GM19193 (cell line): ENCODE data around the gene ARNT2.

Experiments used
- POLR2A ChIP-seq: IDR thresholded peaks from 4 replicates; pipeline ENCODE4 v1.6.1; 2011; ENCODE audit not compliant: insufficient read depth, insufficient read length; ENCODE audit errors: extremely low read depth

Gene ARNT2

GRCh38 chr15:80612118-80612823 lies 208.1 kb downstream of the ARNT2 start:
- TF ChIP-seq POLR2A = no peak

- TF ChIP-seq POLR2A = no peak
These were observed 209.7 kb downstream of the ARNT2 start for GRCh38 chr15:80613762-80614365.

- no peak for TF ChIP-seq POLR2A
These were observed 210.7 kb downstream of the ARNT2 start for GRCh38 chr15:80614711-80615360.

GRCh38 chr15:80615361-80615736 lies 211.2 kb downstream of the ARNT2 start:
- no peak for TF ChIP-seq POLR2A

- TF ChIP-seq POLR2A = no peak
These were observed 211.7 kb downstream of the ARNT2 start for GRCh38 chr15:80615783-80616391.

- no peak for TF ChIP-seq POLR2A
These were observed 214.7 kb downstream of the ARNT2 start for GRCh38 chr15:80618685-80619400.

GRCh38 chr15:80619680-80620079 lies 215.5 kb downstream of the ARNT2 start:
- TF ChIP-seq POLR2A = no peak

- TF ChIP-seq POLR2A = no peak
These were observed 216.0 kb downstream of the ARNT2 start for GRCh38 chr15:80620141-80620540.

GRCh38 chr15:80620931-80621330 lies 216.7 kb downstream of the ARNT2 start:
- no peak for TF ChIP-seq POLR2A

GRCh38 chr15:80626643-80627120 lies 222.5 kb downstream of the ARNT2 start:
- no peak for TF ChIP-seq POLR2A

GRCh38 chr15:80629355-80629754 lies 225.2 kb downstream of the ARNT2 start:
- no peak for TF ChIP-seq POLR2A

- no peak for TF ChIP-seq POLR2A
These were observed 226.8 kb downstream of the ARNT2 start for GRCh38 chr15:80630981-80631380.

GRCh38 chr15:80633221-80633620 lies 229.0 kb downstream of the ARNT2 start:
- no peak for TF ChIP-seq POLR2A

GRCh38 chr15:80635953-80636352 lies 231.8 kb downstream of the ARNT2 start:
- TF ChIP-seq POLR2A = no peak

GRCh38 chr15:80636675-80637074 lies 232.5 kb downstream of the ARNT2 start:
- TF ChIP-seq POLR2A = no peak
